HG02943 (cell line): ENCODE results near the gene PTH.
A peak's percentile ranks its signal among the peaks of the same experiment; 100 is the strongest.

ENCODE experiments used
- ATAC-seq: cut with Tn5 transposase; IDR thresholded peaks from one replicate; pipeline ENCODE4 v1.9.1; 2021; ENCODE audit warnings: mild to moderate bottlenecking, low read depth, moderate library complexity; ENCODE audit not compliant: unreplicated experiment

Gene PTH

GRCh38 chr11:13495929-13496328 lies at the start of gene PTH:
Gene PTH, minus strand, starts transcription at chr11:13495997. Its CDS starts 3,142 bp downstream, at chr11:13492855.
- no peak for ATAC-seq

- no peak for ATAC-seq
These were observed 42.2 kb upstream of the PTH start for GRCh38 chr11:13538044-13538443.

GRCh38 chr11:13535819-13536218 lies 40.0 kb upstream of the PTH start:
- no peak for ATAC-seq

GRCh38 chr11:13534358-13534757 lies 38.6 kb upstream of the PTH start:
- ATAC-seq = no peak

GRCh38 chr11:13525257-13525656 lies 29.5 kb upstream of the PTH start:
- ATAC-seq = no peak

- ATAC-seq = no peak
These were observed 7.6 kb upstream of the PTH start for GRCh38 chr11:13503393-13503792.

GRCh38 chr11:13502492-13502891 lies 6.7 kb upstream of the PTH start:
- ATAC-seq = no peak

- no peak for ATAC-seq
These were observed 1.7 kb downstream of the PTH start for GRCh38 chr11:13494051-13494450.

GRCh38 chr11:13487661-13488030 lies 8.2 kb downstream of the PTH start:
- ATAC-seq = no peak

GRCh38 chr11:13486926-13487660 lies 8.7 kb downstream of the PTH start:
- no peak for ATAC-seq

GRCh38 chr11:13480198-13480597 lies 15.6 kb downstream of the PTH start:
- no peak for ATAC-seq

- no peak for ATAC-seq
These were observed 16.1 kb downstream of the PTH start for GRCh38 chr11:13479688-13480087.

- no peak for ATAC-seq
These were observed 20.7 kb downstream of the PTH start for GRCh38 chr11:13475091-13475490.

GRCh38 chr11:13473013-13473722 lies 22.6 kb downstream of the PTH start:
- no peak for ATAC-seq

- ATAC-seq = no peak
These were observed 27.0 kb downstream of the PTH start for GRCh38 chr11:13468750-13469149.

- no peak for ATAC-seq
These were observed 29.9 kb downstream of the PTH start for GRCh38 chr11:13465909-13466371.

GRCh38 chr11:13463779-13464290 lies 32.0 kb downstream of the PTH start:
- ATAC-seq = no peak

- peak; percentile 92 for ATAC-seq
These were observed 32.7 kb downstream of the PTH start, which contains the start of gene BTBD10 for GRCh38 chr11:13462901-13463778. Gene BTBD10, minus strand, starts transcription at chr11:13463222. Its CDS starts 18,098 bp downstream, at chr11:13445124.

GRCh38 chr11:13462311-13462900 lies 33.4 kb downstream of the PTH start:
- peak; percentile 41 for ATAC-seq

GRCh38 chr11:13461291-13461690 lies 34.5 kb downstream of the PTH start:
- ATAC-seq = no peak
